Measurements from ENCODE around the gene ZNF22.
A peak's percentile ranks its signal among the peaks of the same experiment; 100 is the strongest.

The ZNF22 gene

DNA sequence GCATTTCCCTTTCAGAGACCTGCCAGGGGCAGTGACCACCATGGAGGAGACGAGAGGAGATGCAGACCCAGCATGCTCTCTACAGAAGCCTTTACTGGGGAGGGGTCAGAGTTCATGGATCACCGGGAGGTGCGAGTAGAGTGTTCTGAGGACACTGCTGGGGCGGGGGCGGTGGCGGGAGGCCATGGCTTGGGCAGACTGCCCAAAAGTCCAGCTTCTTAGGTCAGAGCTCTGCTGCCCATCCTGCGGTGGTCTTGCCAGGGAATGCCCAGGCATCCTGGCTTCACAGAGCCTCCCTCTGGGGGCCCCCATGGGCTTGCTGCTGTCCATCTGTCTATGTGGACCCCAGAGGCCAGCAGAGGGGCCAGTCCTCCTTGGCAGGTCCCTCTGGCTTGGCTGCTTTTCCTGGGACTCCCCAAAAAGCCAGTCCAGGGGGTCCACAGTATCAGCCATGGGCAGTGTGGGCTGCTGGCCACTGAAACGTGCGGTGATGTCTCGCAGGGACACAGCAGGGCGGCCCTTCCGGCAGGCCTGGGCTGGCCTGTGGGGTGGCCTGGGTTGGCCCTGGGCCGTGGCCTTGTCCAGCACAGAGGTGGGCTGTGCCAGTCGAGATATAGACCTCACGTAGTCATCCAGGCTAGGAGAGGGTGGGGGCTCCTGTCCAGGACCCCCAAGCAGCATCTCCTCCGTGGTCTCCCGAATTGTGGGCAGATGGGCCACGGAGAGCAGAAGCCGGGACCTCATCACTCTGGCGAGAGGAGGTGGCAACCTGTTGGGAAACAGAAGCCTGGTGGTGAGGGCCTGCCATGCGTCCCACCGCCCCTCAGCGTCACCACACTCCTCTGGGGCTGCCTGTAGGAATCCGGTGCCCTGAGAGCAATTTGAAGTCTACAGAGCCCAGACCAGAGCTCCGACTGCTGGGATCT lies 23.2 kb upstream of the ZNF22 start:
- H3K4me3 ChIP-seq (ENCODE audit: low read depth, low read length), result peak overlapping the region; percentile 49
- in situ Hi-C loops (cut with HindIII; ENCODE audit: low sequenced_read_pairs), result no loop called here
- DNase-seq (ENCODE audit: low read depth, low spot score), result no peak
- TF ChIP-seq, protein P1, sequence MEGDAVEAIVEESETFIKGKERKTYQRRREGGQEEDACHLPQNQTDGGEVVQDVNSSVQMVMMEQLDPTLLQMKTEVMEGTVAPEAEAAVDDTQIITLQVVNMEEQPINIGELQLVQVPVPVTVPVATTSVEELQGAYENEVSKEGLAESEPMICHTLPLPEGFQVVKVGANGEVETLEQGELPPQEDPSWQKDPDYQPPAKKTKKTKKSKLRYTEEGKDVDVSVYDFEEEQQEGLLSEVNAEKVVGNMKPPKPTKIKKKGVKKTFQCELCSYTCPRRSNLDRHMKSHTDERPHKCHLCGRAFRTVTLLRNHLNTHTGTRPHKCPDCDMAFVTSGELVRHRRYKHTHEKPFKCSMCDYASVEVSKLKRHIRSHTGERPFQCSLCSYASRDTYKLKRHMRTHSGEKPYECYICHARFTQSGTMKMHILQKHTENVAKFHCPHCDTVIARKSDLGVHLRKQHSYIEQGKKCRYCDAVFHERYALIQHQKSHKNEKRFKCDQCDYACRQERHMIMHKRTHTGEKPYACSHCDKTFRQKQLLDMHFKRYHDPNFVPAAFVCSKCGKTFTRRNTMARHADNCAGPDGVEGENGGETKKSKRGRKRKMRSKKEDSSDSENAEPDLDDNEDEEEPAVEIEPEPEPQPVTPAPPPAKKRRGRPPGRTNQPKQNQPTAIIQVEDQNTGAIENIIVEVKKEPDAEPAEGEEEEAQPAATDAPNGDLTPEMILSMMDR (IDR thresholded peaks at IDR 0.05; ENCODE audit: low read depth, low read length), result no peak

DNA sequence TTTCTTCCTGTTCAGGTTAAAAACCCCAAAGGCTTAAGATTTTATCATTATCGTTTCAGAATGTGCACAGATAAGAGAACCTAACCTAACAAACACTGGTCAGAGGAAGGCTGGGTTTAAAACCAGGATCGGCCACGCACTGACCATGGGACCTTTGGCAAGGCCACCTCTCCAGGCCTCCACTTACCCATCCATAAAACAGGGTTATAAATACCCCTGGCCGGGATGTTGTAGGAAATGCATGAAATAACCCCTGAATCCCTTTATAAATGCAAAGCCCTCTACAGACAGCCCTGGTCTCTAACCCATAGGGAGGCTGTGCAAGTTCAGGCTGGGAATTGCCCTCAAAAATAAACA lies 22.5 kb upstream of the ZNF22 start:
- H3K4me3 ChIP-seq (ENCODE audit: low read depth, low read length), result peak overlapping the region; percentile 49
- in situ Hi-C loops (cut with HindIII; ENCODE audit: low sequenced_read_pairs), result no loop called here
- TF ChIP-seq, protein P1 (IDR thresholded peaks at IDR 0.05; ENCODE audit: low read depth, low read length), result no peak

DNA sequence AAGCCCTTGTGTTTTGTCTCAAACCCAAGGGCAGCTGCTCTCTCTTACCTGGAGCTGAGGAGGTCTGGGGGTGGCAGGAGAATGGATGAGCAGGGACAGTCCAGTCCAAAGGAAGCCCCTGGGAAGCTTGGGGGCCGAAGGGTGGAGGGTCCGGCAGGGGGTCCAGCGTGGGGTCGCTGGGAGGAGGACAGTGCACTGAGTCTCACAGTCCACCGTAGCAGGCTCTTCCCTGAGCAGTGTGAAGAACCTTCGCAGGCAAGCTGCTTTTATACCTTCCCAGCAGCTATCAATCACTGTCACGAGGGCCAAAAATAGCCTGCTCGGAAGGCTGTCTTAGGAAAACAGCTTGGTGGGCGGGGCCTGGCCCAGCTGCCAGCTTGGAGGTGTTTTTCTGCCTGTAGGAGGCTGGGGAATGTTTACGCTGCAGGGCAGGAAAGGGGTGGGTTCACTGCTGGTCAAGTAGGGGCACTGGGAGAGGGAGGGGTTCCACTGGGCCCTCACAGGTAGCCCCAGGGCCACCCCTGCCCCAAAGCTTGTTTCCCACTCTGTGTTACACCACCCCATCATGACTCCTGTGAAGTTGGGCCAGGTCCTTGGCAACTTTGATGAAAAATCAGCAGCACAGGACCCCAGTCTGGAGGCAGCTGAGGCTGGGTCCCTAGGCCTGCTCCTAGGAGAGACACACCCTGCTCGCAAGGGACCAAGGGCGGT lies 22.0 kb upstream of the ZNF22 start, which contains the start of gene DEPP1:
TSS of gene DEPP1 (minus strand) at position 240 of the 711 bp plus-strand sequence. CDS start 779 bp downstream, outside the sequence.
- TF ChIP-seq, protein P1 (IDR thresholded peaks at IDR 0.05; ENCODE audit: low read depth, low read length), result no peak
- DNase-seq (ENCODE audit: low read depth, low spot score), result peak; percentile 92
- peak within 1 kb of the TSS; percentile 49 for H3K4me3 ChIP-seq (ENCODE audit: low read depth, low read length)
- in situ Hi-C loops (cut with HindIII; ENCODE audit: low sequenced_read_pairs), result no loop called here

More for the DNA sequence above, 22.5 kb upstream of the ZNF22 start:
- no peak for DNase-seq (ENCODE audit: low read depth, low spot score)

DNA sequence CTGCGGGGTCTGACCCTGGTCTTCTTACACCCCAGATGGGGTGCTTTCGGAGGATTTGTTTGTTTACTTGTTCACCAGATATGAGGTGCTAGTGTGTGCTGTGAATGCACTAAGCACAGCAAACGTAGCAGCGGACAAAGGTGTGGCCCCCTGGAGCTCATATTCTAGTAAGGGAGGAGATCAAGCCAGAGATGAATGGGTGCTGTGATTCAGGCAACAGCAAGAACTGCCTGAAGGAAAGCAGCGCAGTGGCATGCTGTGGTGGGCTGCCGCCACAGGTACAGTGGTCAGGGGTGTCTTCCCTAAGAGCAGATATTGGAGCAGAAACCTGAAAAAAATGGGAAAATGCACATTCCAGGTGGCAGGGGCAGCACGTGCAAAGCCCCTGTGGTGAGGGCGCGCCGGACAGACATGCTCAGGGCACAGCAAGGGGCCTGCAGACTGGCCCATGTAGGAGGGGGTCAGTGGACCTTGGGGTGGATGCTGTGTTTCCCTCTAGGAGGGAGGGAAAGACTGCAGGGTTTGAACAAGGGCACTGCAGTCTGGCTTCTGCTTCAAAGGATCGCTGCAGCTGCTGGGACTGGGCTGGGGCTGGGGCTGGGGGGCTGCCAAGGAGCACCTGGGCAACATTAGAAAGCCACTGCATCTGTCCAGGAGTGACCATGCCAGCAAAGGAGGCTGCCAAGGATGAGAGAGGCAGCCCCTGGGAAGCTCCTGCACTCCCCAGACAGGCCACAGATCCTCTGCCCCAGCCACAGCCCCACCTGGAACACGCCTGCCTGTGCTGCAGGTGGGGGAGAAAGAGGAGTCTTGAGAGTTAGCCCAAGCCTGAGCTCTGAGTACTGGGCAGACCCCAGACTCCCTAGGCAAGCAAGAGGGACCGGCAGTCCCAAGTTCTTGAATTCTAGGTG lies 21.2 kb upstream of the ZNF22 start:
- TF ChIP-seq, protein P1 (IDR thresholded peaks at IDR 0.05; ENCODE audit: low read depth, low read length), result no peak
- no peak overlapping the region for H3K4me3 ChIP-seq (ENCODE audit: low read depth, low read length)
- no peak for DNase-seq (ENCODE audit: low read depth, low spot score)
- in situ Hi-C loops (cut with HindIII; ENCODE audit: low sequenced_read_pairs), result no loop called here

DNA sequence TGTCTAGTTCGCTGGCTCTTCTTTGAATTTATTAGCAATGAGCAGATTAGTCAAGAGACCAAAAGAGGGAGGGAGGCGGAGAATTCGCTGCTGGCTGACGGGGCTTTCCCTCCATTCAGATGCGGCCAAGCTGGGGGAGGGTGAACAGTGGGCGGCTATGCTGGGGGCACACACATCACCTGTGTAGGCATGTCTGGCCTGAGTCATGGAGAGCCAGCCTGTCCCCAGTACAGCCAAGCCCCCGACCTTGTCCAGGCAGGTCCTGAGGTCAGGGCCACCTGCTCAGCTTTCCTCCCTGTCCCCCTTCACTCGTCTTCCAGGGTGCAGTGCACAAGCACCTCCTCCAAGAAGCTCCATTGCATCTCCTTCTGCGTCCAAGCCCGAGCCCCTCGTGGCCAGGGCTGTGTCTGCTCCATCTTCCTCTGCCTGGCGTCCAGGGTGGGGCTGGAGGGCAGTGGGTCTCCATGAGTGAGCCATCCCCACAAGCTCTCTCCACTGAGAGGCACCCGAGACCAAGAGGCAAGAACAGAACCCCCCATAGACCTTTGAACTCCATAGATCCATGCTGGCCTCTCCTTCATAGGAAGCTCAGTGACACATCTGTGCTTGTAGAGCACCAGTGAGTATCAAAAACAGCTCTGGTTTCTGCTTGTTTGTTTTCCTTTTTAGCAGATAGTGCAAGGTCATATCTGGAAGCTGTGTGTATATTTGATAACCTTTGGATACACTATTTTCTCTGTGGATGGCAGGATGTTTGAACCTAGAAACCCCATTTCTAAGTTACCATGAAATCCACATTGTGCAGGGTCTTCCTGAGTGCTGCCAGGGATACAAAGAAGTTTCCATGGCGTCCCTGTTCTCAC lies 20.2 kb upstream of the ZNF22 start:
- in situ Hi-C loops (cut with HindIII; ENCODE audit: low sequenced_read_pairs), result no loop called here
- TF ChIP-seq, protein P1 (IDR thresholded peaks at IDR 0.05; ENCODE audit: low read depth, low read length), result no peak
- H3K4me3 ChIP-seq (ENCODE audit: low read depth, low read length), result no peak overlapping the region
- DNase-seq (ENCODE audit: low read depth, low spot score), result no peak
